GM12878 (cell line): ENCODE results near the gene GPR75.

ENCODE experiments used
- ETV6 ChIP-seq, 2 experiments: fragments of 450-650 bp in 1 of 2; IDR thresholded peaks in 1 of 2; conservative IDR thresholded peaks in 1 of 2; 2 replicates each; pipeline ENCODE4 v1.6.1; 2014; ENCODE audit warnings: antibody characterized with exemption in 1 of 2, borderline replicate concordance in 1 of 2, low read depth in 1 of 2, mild to moderate bottlenecking in 1 of 2, moderate library complexity in 1 of 2
- EZH2 ChIP-seq: IDR thresholded peaks from 2 replicates; pipeline ENCODE4 v1.6.1; 2012; ENCODE audit warnings: low read depth, mild to moderate bottlenecking, control low read depth, inconsistent platforms, low read length, borderline replicate concordance; ENCODE audit not compliant: control insufficient read depth
- POLR2AphosphoS5 ChIP-seq: IDR thresholded peaks from 2 replicates; pipeline ENCODE4 v1.6.1; 2011; ENCODE audit warnings: mild to moderate bottlenecking, low read length, inconsistent platforms
- ZNF217 ChIP-seq: fragments of 450-650 bp; IDR thresholded peaks from 2 replicates; pipeline ENCODE4 v1.6.1; 2017; ENCODE audit warnings: antibody characterized with exemption, mild to moderate bottlenecking

GRCh38 chr2:53848062-53848461, 11.7 kb downstream of the GPR75 start:
- TF ChIP-seq POLR2AphosphoS5: no peak
- TF ChIP-seq EZH2: no peak
- TF ChIP-seq ETV6 (conservative IDR thresholded peaks at IDR 0.05 in 1 of 2, IDR thresholded peaks at IDR 0.05 in 1 of 2; ENCODE audit: borderline replicate concordance in 1 of 2, low read depth in 1 of 2): no peak
- no peak for TF ChIP-seq ZNF217
